Stimulated activated CD4-positive, alpha-beta T cell treated with anti-CD3 and anti-CD28 coated beads, Interleukin-1b, Interleukin-23, amount 100 ng/mL, for 48 hours (primary cell): ENCODE data around the gene HIBCH.
"Not testable (repeated sequence)": the region's sequence is repeated elsewhere in the genome, so short reads cannot be mapped to it uniquely, and the experiment has no call there.

ENCODE experiments used
- DNase-seq: peaks from one replicate; pipeline ENCODE4 v3.0.0-alpha.2; 2020

Gene HIBCH

DNA sequence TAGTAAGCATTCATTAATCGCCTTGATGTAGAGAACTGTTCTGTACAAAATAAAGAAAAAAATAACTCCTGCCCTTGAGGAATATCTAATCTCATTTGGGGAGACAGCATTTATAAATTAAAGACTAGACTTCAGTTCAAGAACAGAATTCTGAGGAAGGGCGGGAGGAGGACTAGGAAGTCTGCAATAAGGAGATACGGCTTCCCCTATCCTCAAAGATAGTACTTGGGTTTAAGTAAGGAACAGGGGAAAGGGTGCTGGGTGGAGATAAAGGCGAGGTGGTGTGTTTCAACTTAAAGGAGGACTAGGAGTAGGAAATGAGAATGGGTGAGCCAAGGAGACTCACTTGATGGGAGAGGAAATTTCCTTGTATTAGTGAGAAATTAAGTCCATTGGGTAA lies 135.2 kb downstream of the HIBCH start:
- no peak for DNase-seq

DNA sequence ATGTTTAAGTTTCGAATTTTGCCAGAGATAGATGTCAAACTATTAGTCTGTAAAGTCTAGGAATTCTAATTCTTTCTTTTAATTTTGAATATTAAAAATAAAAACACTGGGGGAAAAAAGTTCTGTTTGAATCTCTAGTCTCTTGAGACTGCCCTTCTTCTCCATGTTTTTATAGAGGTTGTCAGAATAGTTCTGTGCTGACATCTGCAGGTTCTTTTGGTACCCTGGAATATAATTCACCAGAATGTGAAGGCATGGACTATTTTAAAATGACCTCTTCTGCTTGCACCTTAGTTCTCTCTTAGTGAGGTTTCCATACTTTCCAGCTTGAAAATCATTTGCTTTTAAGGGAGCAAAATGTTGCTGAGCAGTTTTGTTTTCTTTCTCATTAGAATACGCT lies 136.1 kb downstream of the HIBCH start:
- no peak for DNase-seq

DNA sequence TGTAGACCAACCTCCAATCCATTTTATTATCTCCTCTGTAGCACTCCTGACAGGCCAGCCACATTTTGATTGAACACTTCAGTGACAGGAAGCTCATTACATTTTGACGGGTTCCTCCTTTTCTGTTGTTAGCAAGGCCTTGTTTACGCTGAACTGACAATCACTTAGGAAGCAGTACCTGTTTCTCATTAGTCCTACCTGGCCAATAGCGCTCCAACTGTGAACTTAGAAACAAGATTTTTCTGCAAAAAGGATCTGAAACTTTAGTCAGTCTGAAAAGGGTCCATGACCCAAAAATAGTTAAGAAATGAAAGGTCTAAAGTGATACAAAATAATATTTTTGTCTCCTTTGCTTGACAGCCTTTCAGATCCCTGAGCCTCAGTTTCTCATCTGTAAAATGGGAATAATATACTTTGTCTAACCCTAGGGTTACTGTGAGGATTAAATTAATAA lies 137.5 kb downstream of the HIBCH start:
- DNase-seq = no peak

DNA sequence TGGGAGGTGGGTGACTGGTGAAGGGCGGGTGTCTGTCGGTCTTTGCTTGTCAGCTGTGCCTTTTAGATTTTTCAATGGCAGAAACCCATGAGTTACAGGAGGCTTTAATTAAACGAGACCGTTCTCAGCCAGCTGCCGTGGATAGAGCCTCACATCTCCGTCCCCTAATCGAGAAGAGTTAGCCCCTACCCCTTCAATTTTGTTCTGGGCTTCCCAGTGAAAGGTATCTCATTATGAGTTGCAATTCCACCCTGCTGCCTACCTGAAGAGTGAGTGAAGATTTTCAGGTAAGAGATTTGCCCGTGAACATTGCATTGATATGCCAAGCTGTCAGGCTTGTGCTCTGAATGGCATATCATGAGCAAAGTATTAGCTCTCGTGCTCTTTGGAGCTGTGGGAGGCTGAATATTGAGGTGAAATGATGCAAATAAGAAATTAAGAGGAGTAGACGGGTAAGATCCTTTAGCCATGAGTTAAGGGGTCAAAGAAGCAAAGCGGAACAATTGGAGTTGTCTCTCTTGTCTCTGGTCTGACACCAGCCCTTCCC lies 138.4 kb downstream of the HIBCH start:
- DNase-seq = no peak

DNA sequence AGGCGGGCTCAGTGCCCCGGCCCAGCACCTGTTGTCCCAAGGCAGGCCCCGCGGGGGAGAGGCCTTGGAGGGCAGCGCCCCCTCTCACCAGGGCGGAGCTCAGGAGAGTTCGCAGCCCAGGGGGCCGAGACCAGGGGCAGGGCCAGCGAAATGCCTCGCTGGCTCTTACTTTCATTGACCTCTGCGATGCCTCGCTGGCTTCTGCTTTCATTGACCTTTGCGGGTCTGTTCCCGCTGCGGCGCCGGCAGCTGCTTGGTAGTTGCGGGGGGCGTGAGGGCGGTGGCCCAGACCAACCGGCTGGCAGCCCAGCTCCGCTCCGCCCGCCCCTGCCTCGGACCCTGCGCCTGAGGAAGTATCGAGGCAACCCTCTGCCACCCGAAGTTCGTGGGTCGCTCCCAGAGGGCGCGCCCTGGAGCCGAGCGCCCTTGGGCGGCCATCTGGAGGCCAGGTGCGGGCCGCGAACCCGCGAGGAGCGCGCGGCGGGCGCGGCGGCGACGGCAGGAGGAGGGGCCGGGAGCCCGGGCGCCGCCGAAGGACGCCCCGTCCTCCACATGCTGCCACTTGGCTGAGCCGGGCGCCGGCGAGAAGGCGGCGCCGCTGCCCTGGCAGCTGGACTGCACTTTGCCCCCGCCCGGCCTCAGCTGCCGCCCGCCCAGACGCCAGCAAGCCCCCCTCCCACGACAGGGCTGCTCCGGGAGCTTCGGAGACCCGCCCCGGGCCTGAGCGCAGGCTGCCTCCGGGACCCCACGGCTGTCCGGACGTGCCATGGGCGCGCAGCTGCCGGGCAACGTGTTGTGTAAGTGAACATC lies 139.1 kb downstream of the HIBCH start:
- no peak for DNase-seq

DNA sequence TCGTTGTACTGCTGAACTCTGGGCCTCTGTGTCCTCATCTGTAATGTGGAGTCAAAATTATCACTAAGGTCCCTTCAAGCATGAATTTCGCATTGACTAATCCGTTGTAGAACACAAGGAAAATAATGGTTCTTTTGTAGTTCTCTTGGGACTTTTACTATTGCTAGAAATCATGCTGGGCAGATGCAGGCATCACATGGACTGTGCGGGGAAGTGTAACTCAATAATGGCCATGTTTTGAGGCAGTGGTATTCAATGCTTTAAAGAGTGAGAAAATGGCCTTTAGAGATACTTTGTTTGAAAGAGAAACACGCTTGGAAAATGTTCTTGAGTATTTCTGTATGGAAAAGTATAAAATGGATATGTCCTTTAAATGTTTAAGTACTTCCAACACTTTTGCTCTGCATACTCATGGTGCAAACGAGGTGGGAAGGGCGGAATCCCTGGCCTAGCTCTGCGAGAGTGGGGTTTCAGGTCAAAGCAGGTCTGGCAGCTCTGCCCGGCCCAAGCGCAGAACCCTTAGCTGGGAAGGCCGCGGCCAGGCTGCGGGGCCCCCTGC lies 139.8 kb downstream of the HIBCH start:
- peak; percentile 9 for DNase-seq

DNA sequence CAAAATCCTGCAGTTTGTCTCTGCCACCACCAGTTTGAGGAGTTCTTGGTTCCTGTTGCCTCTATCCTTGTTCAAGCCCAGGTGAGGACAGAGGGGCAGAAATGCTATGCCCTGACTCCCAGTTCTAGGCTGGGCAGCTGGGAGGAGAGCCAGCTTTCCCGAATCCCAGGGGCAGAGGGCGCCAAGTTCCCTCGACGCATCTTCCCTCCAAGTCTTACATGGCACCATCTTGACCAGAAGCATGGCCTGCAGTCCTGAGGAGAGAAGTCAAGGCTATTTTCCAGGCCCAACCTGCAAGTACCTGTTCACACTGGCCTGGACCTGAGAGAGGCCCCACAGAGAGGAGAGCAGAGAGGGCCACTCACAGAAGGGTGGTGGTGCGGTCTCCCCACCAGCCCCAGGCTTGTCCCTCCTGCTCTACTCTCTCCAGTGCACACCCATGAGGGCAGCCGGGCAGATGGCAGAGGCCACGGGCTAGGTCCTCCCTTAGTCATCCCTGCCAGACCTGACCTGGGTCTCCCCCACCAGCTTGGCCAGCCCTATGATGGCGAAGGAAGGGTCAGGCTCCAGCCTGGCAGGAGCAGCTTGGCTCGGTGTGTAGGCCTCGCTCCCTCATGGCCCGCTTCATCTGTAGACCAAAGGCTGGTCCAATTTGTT lies 141.4 kb downstream of the HIBCH start:
- DNase-seq = no peak

DNA sequence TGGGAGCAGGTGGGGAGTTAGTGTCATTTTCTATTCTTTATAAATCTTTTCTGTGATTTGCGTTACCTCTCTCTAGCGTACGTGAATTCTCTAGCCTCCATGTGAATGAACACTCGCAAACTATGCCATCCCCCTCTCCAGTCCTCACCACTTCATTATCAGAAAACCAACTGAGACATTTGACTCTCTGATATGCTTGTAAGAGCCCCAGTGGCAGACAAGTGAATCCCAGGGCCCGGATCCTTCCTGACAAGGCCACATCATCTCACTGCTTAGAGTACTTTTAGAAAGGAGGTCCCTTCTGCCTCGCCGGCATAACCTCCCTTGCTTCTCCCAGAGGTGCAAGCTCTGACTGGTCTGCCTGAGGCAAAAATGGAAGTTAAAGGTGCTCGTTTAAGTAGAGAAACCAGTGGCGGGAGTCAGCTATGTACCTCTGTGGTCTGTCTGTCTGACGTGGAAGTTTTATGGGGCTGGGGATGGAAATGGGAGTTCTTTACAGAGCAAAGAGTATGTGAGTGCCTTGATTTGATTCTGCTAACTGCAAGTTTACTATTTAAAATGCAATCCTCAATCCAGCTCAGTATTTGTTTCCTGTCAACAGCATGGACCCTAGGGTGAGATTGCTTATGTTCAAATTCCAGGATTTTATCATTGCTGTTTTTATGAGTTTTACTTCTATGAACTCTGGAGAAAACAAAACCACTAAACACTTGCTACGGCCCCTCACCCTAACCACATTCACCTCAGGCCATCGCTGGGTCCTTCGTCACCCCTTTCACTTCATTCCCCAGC lies 142.2 kb downstream of the HIBCH start:
- DNase-seq = no peak

DNA sequence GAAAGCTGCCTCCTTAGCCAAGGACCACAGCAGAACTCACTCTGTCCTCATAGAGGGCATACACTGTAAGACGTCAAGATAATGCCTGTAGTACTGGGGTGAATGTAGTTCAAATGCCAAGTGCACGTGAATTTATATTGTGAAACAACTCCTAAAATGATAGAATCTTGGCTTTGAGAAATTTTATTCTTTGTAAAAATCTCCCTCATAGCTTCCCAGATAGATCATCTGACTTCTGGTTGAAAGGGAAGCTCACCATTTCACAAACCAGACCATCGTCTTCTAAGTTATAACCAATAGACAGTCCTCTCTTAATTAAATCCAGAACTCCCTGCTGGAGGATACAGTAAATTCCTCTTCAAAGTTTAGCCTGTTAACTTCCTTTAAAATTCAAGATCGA lies 146.2 kb downstream of the HIBCH start:
- DNase-seq = no peak

DNA sequence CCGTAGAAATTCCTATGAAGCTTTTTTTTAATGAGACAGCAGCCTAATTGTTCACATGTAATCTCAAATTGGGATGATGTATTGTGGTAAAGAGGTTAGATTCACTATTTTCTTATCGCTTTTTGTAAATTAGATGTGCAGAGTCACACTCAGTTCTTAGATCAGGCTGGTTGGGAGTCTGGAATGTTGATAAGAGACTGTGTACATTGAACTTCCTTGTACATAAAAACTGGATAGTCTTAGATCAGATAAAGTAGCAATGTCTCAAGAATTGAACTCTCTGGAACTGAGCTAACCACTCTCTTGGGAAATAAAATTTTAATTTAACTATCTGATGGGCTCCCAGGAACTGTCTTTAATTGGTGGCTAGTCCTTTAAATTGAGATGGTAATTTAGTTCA lies 149.0 kb downstream of the HIBCH start:
- no peak for DNase-seq

DNA sequence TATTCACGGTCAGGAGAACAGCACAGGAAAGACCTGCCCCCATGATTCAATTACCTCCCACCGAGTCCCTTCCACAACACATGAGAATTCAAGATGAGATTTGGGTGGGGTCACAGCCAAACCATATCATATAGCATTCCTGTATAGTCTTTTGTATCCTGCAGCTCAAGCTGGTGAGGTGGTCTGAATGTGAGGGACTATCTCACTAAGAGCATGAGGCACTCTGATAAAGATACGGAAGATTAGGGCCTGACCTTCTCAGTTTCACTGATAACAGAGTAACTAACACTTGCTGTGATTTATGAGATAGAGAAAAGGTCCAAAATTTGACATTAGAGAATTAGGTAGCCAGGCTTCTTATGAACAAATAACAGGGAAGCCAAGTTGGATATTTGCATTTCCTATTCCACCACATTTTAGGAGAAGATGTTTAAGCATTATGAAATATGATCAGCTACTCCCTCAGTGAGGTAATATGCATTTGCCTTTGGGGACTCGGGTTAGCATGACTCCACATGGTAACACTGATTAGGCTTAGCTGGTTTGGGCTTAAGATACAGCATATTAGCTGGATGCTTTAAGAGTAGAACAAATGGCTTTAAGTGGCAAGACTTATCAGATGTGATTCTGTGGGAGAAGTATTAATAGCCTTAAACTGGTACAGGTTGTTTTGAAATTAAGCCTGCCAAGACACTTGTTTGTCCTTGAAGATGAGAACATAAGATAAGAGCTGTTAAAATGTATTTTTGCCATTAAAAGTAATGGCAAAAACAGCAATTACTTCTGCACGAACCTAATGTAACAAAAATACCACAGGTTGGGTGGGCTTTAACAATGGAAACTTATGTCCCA lies 150.2 kb downstream of the HIBCH start:
- no peak for DNase-seq

DNA sequence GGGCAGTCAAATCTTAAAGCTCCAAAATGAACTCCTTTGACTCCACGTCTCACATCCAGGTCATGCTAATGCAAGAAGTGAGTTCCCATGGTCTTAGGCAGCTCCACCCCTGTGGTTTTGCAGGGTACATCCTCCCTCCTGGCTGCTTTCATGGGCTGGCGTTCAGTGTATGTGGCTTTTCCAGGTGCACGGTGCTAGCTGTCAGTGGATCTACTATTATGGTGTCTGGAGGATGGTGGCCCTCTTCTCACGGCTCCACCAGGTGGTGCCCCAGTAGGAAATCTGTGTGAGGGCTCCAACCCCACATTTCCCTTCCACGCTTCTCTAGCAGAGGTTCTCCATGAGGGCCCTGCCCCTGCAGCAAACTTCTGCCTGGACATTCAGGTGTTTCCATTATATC lies 151.9 kb downstream of the HIBCH start:
- no peak for DNase-seq

DNA sequence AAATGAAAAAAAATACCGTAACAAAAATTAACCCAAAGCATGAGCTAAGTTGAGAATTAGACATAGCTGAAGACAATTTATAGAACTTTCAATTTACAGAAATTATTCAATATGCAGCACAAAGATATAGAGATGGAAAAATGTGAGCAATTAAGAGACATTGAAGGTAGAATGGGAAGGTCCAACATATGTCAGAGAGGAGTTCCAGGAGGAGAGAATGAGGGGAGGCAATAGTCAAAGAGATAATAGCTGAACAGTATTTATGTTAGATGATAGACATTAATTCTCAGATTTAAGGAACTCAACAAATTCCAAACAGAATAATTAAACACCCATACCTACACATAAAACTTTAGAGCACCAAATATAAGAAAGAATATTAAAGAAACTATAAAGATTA lies 154.1 kb downstream of the HIBCH start:
- no peak for DNase-seq

DNA sequence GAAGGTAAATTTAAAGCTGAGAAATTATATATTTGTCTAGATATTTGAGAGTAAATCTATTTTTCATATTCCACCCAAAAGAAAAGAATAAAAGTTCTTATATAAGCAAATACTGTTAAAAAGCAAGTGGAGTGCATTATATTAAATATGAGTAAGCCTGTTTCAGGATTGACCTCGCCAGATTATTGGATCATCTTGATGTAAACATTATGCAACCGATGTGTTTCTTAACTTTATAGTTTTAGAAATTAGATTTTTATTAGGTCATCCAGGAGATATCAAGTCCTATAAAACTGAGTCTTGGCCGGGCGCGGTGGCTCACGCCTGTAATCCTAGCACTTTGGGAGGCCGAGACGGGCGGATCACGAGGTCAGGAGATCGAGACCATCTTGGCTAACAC lies 156.8 kb downstream of the HIBCH start:
- DNase-seq = no peak

DNA sequence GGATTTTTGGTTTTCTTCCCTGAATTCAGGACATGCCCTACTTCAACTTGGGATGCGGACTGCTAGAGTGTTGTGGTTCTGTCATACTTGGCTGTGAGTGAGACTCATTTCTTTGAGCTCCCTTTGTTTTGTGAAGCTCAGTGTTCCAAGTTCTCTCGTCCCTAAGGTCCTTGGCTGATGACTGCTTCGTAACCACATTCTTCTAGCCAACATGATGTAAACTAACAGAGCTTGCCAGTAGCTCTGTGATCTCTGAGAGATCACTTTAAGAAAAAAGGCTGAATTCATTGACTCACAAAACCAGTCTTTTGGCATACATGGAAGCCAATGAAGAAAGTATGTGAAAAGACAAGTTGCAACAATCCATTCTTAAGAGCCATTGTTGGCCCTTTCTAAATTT lies 160.2 kb downstream of the HIBCH start:
- DNase-seq = no peak

DNA sequence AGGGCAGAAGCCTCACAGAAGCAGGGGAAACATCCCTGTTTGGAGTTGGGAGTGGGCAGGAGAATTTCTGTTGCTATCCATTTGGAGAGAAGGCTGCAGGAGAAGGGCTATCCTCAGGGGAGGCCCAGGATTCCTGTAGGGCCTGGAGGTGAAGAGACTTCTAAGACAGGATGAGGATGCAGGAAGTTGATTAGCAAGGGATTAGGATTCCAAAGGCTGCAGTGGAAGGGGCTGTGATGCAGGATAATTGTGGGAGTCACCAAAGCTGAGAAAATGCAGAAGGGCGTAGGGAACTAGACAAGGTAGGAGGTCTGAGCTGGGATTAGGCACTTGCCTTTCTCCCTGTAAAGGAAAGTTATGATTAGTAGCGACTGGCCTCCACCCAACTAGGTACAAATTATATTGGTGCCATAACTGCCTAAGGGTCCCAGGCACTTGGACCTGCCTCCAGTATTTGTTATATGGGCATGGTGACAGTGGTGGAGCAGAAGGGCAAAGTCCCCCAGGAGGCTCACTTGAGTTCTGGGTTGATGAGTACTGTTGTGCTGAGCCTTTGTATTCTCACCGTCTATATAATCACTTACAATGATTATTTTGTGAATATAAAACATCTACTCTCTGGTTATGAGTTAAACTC lies 160.7 kb downstream of the HIBCH start:
- DNase-seq = no peak

DNA sequence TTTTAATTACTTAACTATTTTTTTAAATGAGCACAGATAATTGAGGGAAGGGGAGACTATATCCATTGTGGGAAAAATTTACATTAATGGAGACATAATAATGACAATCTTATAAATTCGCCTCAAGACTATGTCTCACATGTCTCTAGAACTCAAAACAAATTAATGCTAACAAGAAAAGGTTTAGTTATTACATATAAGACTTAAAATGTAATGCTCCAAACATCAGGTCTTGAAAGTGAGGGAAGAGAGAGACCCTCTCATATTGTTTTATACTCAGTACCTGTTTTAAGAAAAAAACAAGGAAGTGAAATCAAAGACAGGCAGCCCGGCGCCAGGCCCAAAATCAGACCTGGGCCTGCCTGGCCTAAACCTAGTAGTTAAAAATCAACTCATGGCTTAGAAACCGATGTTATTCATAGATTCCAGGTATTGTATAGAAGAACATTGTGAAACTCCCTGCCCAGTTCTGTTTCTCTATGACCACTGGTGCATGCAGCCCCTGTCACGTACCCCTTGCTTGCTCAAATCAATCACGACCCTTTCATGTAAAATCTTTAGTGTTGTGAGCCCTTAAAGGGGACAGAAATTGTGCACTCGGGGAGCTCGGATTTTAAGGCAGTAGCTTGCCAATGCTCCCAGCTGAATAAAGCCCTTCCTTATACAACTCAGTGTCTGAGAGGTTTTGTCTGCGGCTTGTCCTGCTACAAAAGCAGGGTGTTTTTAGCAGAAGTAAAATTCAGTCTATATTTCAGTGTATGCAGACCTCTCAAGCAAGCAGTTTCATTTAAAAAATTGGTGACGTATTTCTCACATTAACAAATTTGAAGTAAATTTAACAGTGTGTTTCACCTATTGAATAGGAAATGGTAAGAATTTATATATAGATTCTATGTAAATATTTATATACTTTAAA lies 161.8 kb downstream of the HIBCH start:
- not testable (repeated sequence) for DNase-seq

DNA sequence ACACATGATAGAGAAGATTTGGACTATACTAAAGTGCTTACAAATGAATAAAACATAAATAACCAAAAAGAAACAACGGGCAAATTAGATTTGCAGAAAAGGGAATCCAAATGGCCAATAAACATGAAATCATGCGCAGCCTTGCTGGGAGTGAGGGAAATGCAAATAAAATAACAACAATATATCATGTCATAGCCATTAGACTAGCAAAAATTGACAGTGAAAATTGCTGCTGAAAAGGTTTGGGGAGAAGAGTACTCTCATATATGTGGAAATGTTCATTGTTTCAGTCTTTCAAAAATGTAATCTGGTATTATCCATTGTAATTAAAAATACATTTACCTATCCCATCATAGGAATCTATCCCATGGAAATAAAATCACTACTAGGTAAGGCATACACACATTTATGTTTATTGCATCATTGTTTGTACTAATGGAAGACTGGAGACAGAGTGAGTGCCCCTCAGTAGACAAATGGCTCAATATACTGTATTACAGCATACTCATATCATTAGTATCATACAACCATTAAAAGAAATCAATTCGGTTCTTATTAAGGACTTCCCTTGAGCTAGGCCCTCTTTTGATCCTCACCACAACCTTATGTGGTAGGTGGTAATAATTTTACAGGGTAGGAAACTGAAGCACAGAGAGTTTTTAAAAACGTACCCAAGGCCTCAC lies 163.0 kb downstream of the HIBCH start:
- DNase-seq = no peak
